Upper lobe of left lung (tissue), 6 donors: ENCODE measurements around the gene KDM2B. TPM values are rescaled to one million over a fixed set of nuclear protein-coding genes. Genes with fewer than 3 reads are reported as not detected.

ENCODE experiments used
- ATAC-seq, 2 donors: fragments of 200-7000 bp; cut with Tn5 transposase; one replicate each; pipeline ENCODE4 v1.9.1; 2022; ENCODE audit warnings: mild to moderate bottlenecking in 2 of 2, moderate library complexity in 2 of 2; ENCODE audit not compliant: low FRiP score in 2 of 2
- DNase-seq, 2 donors: peaks; one replicate each; pipeline ENCODE4 v3.0.0-alpha.2; 2019 to 2020
- H3K27ac ChIP-seq, 4 donors: fragments of 200-600 bp; sonication (generic); one replicate each; pipeline ENCODE4 v1.5.1; 2016 to 2019
- H3K27me3 ChIP-seq, 4 donors: fragments of 200-600 bp; sonication (generic); one replicate each; pipeline ENCODE4 v1.5.1; 2017 to 2019
- H3K36me3 ChIP-seq, 4 donors: fragments of 200-600 bp; sonication (generic); one replicate each; pipeline ENCODE4 v1.5.1; 2016 to 2019
- H3K4me1 ChIP-seq, 4 donors: fragments of 200-600 bp; sonication (generic); one replicate each; pipeline ENCODE4 v1.5.1; 2018 to 2019
- H3K4me3 ChIP-seq, 4 donors: fragments of 200-600 bp; sonication (generic); one replicate each; pipeline ENCODE4 v1.5.1; 2017 to 2019; ENCODE audit warnings: mild to moderate bottlenecking in 2 of 4, moderate library complexity in 1 of 4
- H3K9me3 ChIP-seq, 4 donors: fragments of 200-600 bp; sonication (generic); one replicate each; pipeline ENCODE4 v1.5.1; 2018 to 2019
- CTCF ChIP-seq, 6 experiments: fragments of 450-650 bp in 4 of 6; fragments of 200-600 bp in 2 of 6; sonication (generic) in 2 of 6; IDR thresholded peaks; one replicate each; pipeline ENCODE4 v1.5.1; 2016 to 2019; ENCODE audit warnings: antibody characterized with exemption in 6 of 6
- EP300 ChIP-seq, 4 donors: sonication (generic); formaldehyde crosslinking; IDR thresholded peaks; one replicate each; pipeline ENCODE4 v1.5.1; 2017; ENCODE audit warnings: antibody characterized with exemption in 4 of 4, control low read depth in 2 of 4
- POLR2A ChIP-seq, 4 donors: fragments of 450-650 bp; IDR thresholded peaks; one replicate each; pipeline ENCODE4 v1.5.1; 2016 to 2017; ENCODE audit warnings: antibody characterized with exemption in 4 of 4, mild to moderate bottlenecking in 2 of 4
- POLR2AphosphoS5 ChIP-seq, 2 donors: sonication (generic); formaldehyde crosslinking; IDR thresholded peaks; one replicate each; pipeline ENCODE4 v1.5.1; 2017; ENCODE audit warnings: antibody characterized with exemption in 2 of 2
- WGBS, 2 donors: methylation state at CpG; one replicate each; pipeline ENCODE4 v1.1.5; 2017 to 2018; 5-methylcytosine and 5-hydroxymethylcytosine counted together
- total RNA-seq, 6 donors: library from RNA; depleted of rRNA in 4 of 6; stranded (reverse); fragments of >200 nt in 4 of 6; gene quantifications; one replicate each; pipeline versions ENCODE4 v1.1.0 to v1.2.1, GENCODE V29; 2016 to 2021
- donor health status: DM: no; HTN: no; CAD: no; lungs with moderate emphysema.
- donor health status: DM: no; HTN: yes; CAD: no; lungs with severe emphysema.

The KDM2B gene
- total RNA-seq, 6 donors from 2014 or later, result 29.5 to 81.7 (median 34.2) TPM

GRCh38 chr12:121537814-121538698, 42.8 kb downstream of the KDM2B start:
- H3K36me3 ChIP-seq, result no peaks in the 10 kb centered on the region
- peak in 1 of 2 donors; percentile 36 for DNase-seq
- H3K27ac ChIP-seq, result peak overlapping the region; percentile 86 to 94 (median 92)
- H3K4me3 ChIP-seq, result peak overlapping the region; percentile 57 to 76 (median 68)
- H3K4me1 ChIP-seq, result peaks cover 43 to 55% (median 46%) of the 10 kb centered on the region in 4 donors
- H3K9me3 ChIP-seq, result no peaks in the 10 kb centered on the region
- TF ChIP-seq CTCF (IDR thresholded peaks at IDR 0.05), result peak in 1 of 6 experiments; percentile 8
- TF ChIP-seq POLR2A (IDR thresholded peaks at IDR 0.05), result no peak
- TF ChIP-seq POLR2AphosphoS5 (IDR thresholded peaks at IDR 0.05), result no peak
- no peak for TF ChIP-seq EP300 (IDR thresholded peaks at IDR 0.05)
- no peaks in the 10 kb centered on the region for H3K27me3 ChIP-seq
- WGBS, 2 donors, result 8 to 13% methylated on average over 11 to 15 of the region's 83 CpGs
- peak in 1 of 2 donors; percentile 27 for ATAC-seq

GRCh38 chr12:121536899-121537813, 43.7 kb downstream of the KDM2B start:
- WGBS, 2 donors, result 0 to 1% methylated on average over 9 to 21 of the region's 73 CpGs
- ATAC-seq (peak; percentile 84 to 87), DNase-seq (peak; percentile 96)
- no peaks in the 10 kb centered on the region for H3K9me3 ChIP-seq
- H3K4me1 ChIP-seq, result peaks cover 52 to 64% (median 54%) of the 10 kb centered on the region in 4 donors
- H3K4me3 ChIP-seq, result peak overlapping the region; percentile 57 to 76 (median 68)
- H3K36me3 ChIP-seq, result no peaks in the 10 kb centered on the region
- TF ChIP-seq EP300 (IDR thresholded peaks at IDR 0.05), result no peak
- TF ChIP-seq POLR2A (IDR thresholded peaks at IDR 0.05), result peak in 3 of 4 donors; percentile 25 to 85 (median 77)
- peak; percentile 6 to 80 for TF ChIP-seq POLR2AphosphoS5 (IDR thresholded peaks at IDR 0.05)
- no peak for TF ChIP-seq CTCF (IDR thresholded peaks at IDR 0.05)
- no peaks in the 10 kb centered on the region for H3K27me3 ChIP-seq
- H3K27ac ChIP-seq, result peak overlapping the region; percentile 86 to 94 (median 92)

- DNase-seq (peak; percentile 88 to 94), ATAC-seq (peak; percentile 86)
- peaks cover 53 to 65% (median 57%) of the 10 kb centered on the region in 4 donors for H3K4me1 ChIP-seq
- H3K36me3 ChIP-seq, result no peaks in the 10 kb centered on the region
- no peak for TF ChIP-seq CTCF (IDR thresholded peaks at IDR 0.05)
- no peak for TF ChIP-seq EP300 (IDR thresholded peaks at IDR 0.05)
- TF ChIP-seq POLR2AphosphoS5 (IDR thresholded peaks at IDR 0.05), result peak; percentile 7 to 47
- peak in 1 of 4 donors; percentile 46 for TF ChIP-seq POLR2A (IDR thresholded peaks at IDR 0.05)
- no peaks in the 10 kb centered on the region for H3K27me3 ChIP-seq
- 6 to 14% methylated on average over 27 to 35 of the region's 36 CpGs for WGBS, 2 donors
- peak overlapping the region; percentile 57 to 76 (median 68) for H3K4me3 ChIP-seq
- no peaks in the 10 kb centered on the region for H3K9me3 ChIP-seq
- H3K27ac ChIP-seq, result peak overlapping the region; percentile 86 to 94 (median 92)
These were observed 44.5 kb downstream of the KDM2B start for GRCh38 chr12:121536054-121536898.
